Chondrocyte (in vitro differentiated cells): ENCODE results near the gene DOCK3. TPM values are rescaled to one million over a fixed set of nuclear protein-coding genes. Genes with fewer than 3 reads are reported as not detected.

ENCODE experiments used
- DNase-seq: peaks from one replicate; pipeline ENCODE4 v3.0.0; 2021; ENCODE audit warnings: mixed read lengths, low spot score
- H3K27ac Mint-ChIP-seq: one replicate; pipeline ENCODE4 v1.8.0; 2021; ENCODE audit warnings: mild to moderate bottlenecking, moderate library complexity, mixed read lengths; ENCODE audit not compliant: unreplicated experiment
- H3K27me3 Mint-ChIP-seq: 2 replicates; pipeline ENCODE4 v1.8.0; 2021; ENCODE audit warnings: low read depth, mixed read lengths
- H3K36me3 Mint-ChIP-seq: 2 replicates; pipeline ENCODE4 v1.8.0; 2021; ENCODE audit warnings: low read depth, mixed read lengths
- H3K4me1 Mint-ChIP-seq: 2 replicates; pipeline ENCODE4 v1.8.0; 2021; ENCODE audit warnings: low read depth, mild to moderate bottlenecking, mixed read lengths
- H3K4me3 Mint-ChIP-seq: one replicate; pipeline ENCODE4 v1.8.0; 2021; ENCODE audit warnings: mild to moderate bottlenecking, moderate library complexity, mixed read lengths; ENCODE audit not compliant: unreplicated experiment
- H3K9me3 Mint-ChIP-seq: 2 replicates; pipeline ENCODE4 v1.8.0; 2021; ENCODE audit warnings: low read depth, mixed read lengths
- total RNA-seq: library from RNA; stranded (reverse); gene quantifications from 3 replicates; pipeline ENCODE4 v1.2.1, GENCODE V29; 2021
- TF ChIP-seq, protein P1 (sequence below): fragments of 200-600 bp; sonication (generic); IDR thresholded peaks from 2 replicates; pipeline ENCODE4 v1.5.0; 2021; ENCODE audit warnings: antibody characterized with exemption, mild to moderate bottlenecking, moderate library complexity

Gene DOCK3
- total RNA-seq, 1 donor from 2014 or later, result 0.25 TPM

DNA sequence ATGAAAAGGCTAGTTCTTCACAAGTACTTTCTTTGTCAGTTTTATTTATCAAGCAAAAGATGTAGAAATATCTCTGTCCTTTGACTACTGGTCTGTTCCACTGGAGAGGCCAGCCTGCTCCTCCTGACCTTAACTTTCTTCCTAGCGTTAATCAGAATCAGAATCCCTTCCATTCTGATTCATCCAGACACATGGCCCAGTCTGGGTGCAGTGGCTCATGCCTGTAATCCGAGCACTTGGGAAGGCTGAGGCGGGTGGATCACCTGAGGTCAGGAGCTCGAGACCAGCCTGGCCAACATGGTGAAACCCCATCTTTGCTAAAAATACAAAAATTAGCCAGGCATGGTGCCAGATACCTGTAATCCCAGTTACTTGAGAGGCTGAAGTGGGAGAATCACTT, 678.4 kb downstream of the DOCK3 start:
- peaks cover 2% of the 10 kb centered on the region for H3K36me3 Mint-ChIP-seq
- no peaks in the 10 kb centered on the region for H3K9me3 Mint-ChIP-seq
- H3K27ac Mint-ChIP-seq, result no peak overlapping the region
- TF ChIP-seq, protein P1, sequence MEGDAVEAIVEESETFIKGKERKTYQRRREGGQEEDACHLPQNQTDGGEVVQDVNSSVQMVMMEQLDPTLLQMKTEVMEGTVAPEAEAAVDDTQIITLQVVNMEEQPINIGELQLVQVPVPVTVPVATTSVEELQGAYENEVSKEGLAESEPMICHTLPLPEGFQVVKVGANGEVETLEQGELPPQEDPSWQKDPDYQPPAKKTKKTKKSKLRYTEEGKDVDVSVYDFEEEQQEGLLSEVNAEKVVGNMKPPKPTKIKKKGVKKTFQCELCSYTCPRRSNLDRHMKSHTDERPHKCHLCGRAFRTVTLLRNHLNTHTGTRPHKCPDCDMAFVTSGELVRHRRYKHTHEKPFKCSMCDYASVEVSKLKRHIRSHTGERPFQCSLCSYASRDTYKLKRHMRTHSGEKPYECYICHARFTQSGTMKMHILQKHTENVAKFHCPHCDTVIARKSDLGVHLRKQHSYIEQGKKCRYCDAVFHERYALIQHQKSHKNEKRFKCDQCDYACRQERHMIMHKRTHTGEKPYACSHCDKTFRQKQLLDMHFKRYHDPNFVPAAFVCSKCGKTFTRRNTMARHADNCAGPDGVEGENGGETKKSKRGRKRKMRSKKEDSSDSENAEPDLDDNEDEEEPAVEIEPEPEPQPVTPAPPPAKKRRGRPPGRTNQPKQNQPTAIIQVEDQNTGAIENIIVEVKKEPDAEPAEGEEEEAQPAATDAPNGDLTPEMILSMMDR, result no peak
- no peak for DNase-seq
- no peaks in the 10 kb centered on the region for H3K4me1 Mint-ChIP-seq
- H3K4me3 Mint-ChIP-seq, result no peak overlapping the region
- no peaks in the 10 kb centered on the region for H3K27me3 Mint-ChIP-seq

DNA sequence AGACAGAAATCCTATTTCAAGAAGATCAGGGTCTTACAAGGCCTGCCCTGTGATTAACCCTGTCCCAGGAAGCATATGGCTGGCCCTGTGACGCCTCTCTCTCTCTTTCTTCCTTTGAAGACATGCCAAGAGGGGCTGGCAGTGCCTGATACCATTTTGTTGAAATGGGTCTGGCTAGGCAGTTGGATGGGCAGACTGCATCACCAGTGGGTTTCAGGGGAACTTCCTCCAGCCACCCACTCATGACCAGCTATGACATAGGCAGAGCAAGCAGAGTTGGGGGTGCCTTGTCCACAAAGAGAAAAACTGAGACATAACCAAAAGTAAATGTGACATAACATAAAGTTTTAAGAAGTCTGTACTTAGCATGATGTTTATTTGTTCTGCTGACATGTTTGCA, 679.0 kb downstream of the DOCK3 start:
- Mint-ChIP-seq H3K4me3 (no peak overlapping the region), H3K27me3 (peaks cover 2% of the 10 kb centered on the region), H3K27ac (no peak overlapping the region), H3K4me1 (no peaks in the 10 kb centered on the region), H3K36me3 (peaks cover 2% of the 10 kb centered on the region), H3K9me3 (no peaks in the 10 kb centered on the region)
- TF ChIP-seq, protein P1, result no peak
- no peak for DNase-seq

DNA sequence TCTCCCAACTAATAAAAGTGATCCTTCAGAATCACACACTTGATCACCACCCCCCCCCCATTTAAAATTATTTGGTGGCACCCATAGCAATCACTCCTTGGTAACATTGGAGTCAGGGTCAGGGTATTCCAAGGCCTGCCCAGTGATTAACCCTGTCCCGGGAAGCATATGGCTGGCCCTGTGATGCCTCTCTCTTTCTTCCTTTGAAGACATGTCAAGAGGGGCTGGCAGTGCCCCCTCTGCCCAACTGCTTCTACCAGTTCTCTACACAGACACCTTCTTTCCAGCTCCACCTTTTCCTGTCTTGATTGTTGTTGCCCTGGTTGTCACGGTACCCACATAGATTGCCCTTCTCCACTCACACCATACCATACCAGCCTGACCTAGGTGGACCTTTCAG, 679.4 kb downstream of the DOCK3 start:
- no peak overlapping the region for H3K27ac Mint-ChIP-seq
- no peak overlapping the region for H3K4me3 Mint-ChIP-seq
- TF ChIP-seq, protein P1, result no peak
- H3K27me3 Mint-ChIP-seq, result peaks cover 2% of the 10 kb centered on the region
- no peak for DNase-seq
- no peaks in the 10 kb centered on the region for H3K4me1 Mint-ChIP-seq
- H3K9me3 Mint-ChIP-seq, result no peaks in the 10 kb centered on the region
- H3K36me3 Mint-ChIP-seq, result peaks cover 2% of the 10 kb centered on the region

DNA sequence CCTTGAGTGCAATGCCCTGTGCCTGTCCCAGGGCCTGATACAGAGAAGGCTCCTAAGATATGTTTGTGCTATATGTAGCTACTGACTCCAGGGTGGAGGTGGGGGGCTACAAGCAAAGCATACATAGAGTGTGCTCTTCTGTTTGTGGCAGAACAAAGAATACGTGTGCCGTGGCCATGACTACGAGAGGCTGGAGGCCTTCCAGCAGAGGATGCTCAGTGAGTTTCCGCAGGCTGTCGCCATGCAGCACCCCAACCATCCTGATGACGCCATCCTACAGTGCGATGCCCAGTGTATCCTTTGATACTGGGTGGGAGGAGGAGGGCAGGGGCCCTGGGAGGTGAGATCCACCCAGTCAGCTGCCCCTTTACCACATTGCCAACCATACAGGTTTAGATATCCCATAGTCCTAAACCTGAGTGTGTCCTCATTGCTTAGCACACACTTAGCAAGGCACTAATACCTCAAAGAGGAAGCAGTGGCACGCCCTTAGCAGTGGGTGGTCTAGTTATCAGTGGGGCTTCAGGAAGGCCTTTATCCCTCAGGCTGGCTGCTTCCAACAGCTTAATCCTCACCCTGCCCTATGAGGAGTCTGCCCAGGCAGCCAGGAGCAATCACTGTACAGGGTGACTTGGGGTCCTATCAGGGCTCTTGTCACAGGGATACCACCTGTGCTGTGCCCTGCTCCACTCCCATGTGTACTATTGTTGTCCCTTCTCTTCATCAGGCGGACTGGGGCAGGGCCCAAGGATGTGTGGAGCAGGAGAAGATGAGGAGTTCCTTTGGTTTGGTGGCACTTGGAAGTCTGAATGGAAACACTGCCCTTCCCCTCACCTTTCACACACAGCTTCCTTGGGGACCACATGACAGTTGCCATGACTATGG, 680.2 kb downstream of the DOCK3 start:
- H3K36me3 Mint-ChIP-seq, result peaks cover 2% of the 10 kb centered on the region
- no peak overlapping the region for H3K4me3 Mint-ChIP-seq
- H3K27ac Mint-ChIP-seq, result no peak overlapping the region
- H3K9me3 Mint-ChIP-seq, result no peaks in the 10 kb centered on the region
- H3K4me1 Mint-ChIP-seq, result no peaks in the 10 kb centered on the region
- DNase-seq, result no peak
- peaks cover 2% of the 10 kb centered on the region for H3K27me3 Mint-ChIP-seq
- TF ChIP-seq, protein P1, result no peak

DNA sequence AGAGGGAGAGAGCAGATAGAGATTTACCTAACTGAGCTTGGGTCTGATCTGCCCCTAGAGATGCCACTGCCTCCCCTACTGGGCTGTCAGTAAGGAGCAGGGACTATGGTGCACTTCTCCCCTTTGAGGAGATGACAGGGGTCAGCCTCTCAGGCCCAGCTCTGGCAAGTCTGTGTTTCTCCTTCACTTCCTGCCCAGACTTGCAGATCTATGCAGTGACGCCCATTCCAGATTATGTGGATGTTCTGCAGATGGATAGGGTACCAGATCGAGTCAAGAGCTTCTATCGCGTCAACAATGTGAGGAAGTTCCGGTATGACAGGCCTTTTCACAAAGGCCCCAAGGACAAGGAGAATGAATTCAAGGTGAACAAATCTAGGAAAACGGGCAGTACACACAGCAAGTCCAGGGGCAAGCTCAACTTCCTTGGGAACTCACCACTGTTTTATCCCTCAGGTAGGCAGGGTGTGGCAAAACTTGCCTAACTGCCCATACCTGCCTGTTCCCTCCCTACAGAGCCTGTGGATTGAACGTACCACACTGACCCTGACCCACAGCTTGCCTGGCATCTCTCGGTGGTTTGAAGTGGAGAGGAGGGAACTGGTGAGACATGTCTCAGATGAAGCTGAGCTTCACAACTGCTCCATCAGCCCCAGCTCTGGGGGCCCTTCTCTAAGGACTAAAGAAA, 681.3 kb downstream of the DOCK3 start:
- no peak overlapping the region for H3K27ac Mint-ChIP-seq
- no peaks in the 10 kb centered on the region for H3K9me3 Mint-ChIP-seq
- no peaks in the 10 kb centered on the region for H3K4me1 Mint-ChIP-seq
- H3K27me3 Mint-ChIP-seq, result peaks cover 2% of the 10 kb centered on the region
- no peak for DNase-seq
- no peak overlapping the region for H3K4me3 Mint-ChIP-seq
- peaks cover 2% of the 10 kb centered on the region for H3K36me3 Mint-ChIP-seq
- TF ChIP-seq, protein P1, result no peak
